Duodenal mucosa (tissue), 2 donors: ENCODE measurements around the gene PLXNC1.

ENCODE experiments used
- H3K27ac ChIP-seq: one replicate; pipeline ENCODE4 v1.7.0; 2013; ENCODE audit warnings: low read depth, low read length
- H3K27me3 ChIP-seq, 2 donors: one replicate each; pipeline ENCODE4 v1.7.0; 2013; ENCODE audit warnings: low read length in 2 of 2, control low read depth in 1 of 2; ENCODE audit not compliant: insufficient read depth in 2 of 2, control insufficient read depth in 1 of 2
- H3K36me3 ChIP-seq, 2 donors: one replicate each; pipeline ENCODE4 v1.7.0; 2013; ENCODE audit warnings: low read length in 2 of 2, control low read depth in 1 of 2; ENCODE audit not compliant: insufficient read depth in 2 of 2, control insufficient read depth in 1 of 2
- H3K4me1 ChIP-seq, 2 donors: one replicate each; pipeline ENCODE4 v1.7.0; 2013; ENCODE audit warnings: low read length in 2 of 2, control low read depth in 1 of 2; ENCODE audit not compliant: insufficient read depth in 2 of 2, control insufficient read depth in 1 of 2
- H3K4me3 ChIP-seq, 2 donors: one replicate each; pipeline ENCODE4 v1.7.0; 2013; ENCODE audit warnings: low read length in 2 of 2, low read depth in 1 of 2
- H3K9ac ChIP-seq, 2 donors: one replicate each; pipeline ENCODE4 v1.7.0; 2013; ENCODE audit warnings: low read length in 2 of 2, low read depth in 1 of 2
- H3K9me3 ChIP-seq, 2 donors: one replicate each; pipeline ENCODE4 v1.7.0; 2013; ENCODE audit warnings: low read length in 2 of 2, control low read depth in 1 of 2; ENCODE audit not compliant: control insufficient read depth in 1 of 2

The PLXNC1 gene

GRCh38 chr12:94320109-94320508 is 171.7 kb downstream of the PLXNC1 start:
- H3K4me1 ChIP-seq = no peaks in the 10 kb centered on the region
- no peaks in the 10 kb centered on the region for H3K27me3 ChIP-seq
- H3K36me3 ChIP-seq = peaks cover 10 to 20% of the 10 kb centered on the region in 2 donors
- H3K9me3 ChIP-seq = peaks cover 18 to 37% of the 10 kb centered on the region in 2 donors
- no peak overlapping the region for H3K27ac ChIP-seq
- no peak overlapping the region for H3K9ac ChIP-seq
- H3K4me3 ChIP-seq = no peak overlapping the region

GRCh38 chr12:94322346-94322745 is 174.0 kb downstream of the PLXNC1 start:
- Histone ChIP-seq H3K27ac (no peak overlapping the region), H3K27me3 (no peaks in the 10 kb centered on the region), H3K4me1 (no peaks in the 10 kb centered on the region), H3K4me3 (no peak overlapping the region), H3K36me3 (peaks cover 10 to 20% of the 10 kb centered on the region in 2 donors), H3K9me3 (peaks cover 18 to 33% of the 10 kb centered on the region in 2 donors), H3K9ac (no peak overlapping the region)

- Histone ChIP-seq H3K4me1 (no peaks in the 10 kb centered on the region), H3K9me3 (peaks cover 4 to 5% of the 10 kb centered on the region in 2 donors), H3K4me3 (no peak overlapping the region), H3K27me3 (no peaks in the 10 kb centered on the region), H3K27ac (no peak overlapping the region), H3K36me3 (peaks cover 6 to 19% of the 10 kb centered on the region in 2 donors), H3K9ac (no peak overlapping the region)
These were observed 177.9 kb downstream of the PLXNC1 start for GRCh38 chr12:94326234-94326633.

- no peak overlapping the region for H3K4me3 ChIP-seq
- no peak overlapping the region for H3K27ac ChIP-seq
- H3K36me3 ChIP-seq = peaks cover 6 to 14% of the 10 kb centered on the region in 2 donors
These were observed 178.3 kb downstream of the PLXNC1 start for GRCh38 chr12:94326727-94327126.

DNA sequence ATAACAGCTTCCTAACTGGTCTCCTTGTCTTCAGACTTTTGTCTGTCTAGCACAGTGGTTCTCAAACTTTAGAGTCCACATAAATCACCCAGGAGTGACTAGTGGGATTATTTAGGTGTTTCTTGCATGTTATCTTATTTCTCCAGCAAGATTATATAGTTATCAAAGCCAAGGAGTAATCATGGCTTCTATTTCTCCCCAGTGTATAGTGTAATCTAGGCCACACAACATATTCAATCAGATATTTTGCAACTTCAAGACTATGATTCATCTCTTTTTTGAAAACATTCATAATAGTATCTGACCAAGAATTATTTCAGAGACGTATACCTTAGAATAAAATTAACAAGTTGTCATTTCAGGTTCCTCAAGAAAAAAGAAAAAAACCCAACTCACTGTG is 179.4 kb downstream of the PLXNC1 start:
- H3K9me3 ChIP-seq = no peaks in the 10 kb centered on the region
- H3K27me3 ChIP-seq = no peaks in the 10 kb centered on the region
- H3K36me3 ChIP-seq = peaks cover 6 to 8% of the 10 kb centered on the region in 2 donors
- no peaks in the 10 kb centered on the region for H3K4me1 ChIP-seq
- H3K4me3 ChIP-seq = no peak overlapping the region
- H3K9ac ChIP-seq = no peak overlapping the region
- H3K27ac ChIP-seq = no peak overlapping the region

More at GRCh38 chr12:94326727-94327126, 178.3 kb downstream of the PLXNC1 start:
- Histone ChIP-seq H3K27me3 (no peaks in the 10 kb centered on the region), H3K9me3 (no peaks in the 10 kb centered on the region), H3K4me1 (no peaks in the 10 kb centered on the region), H3K9ac (no peak overlapping the region)

- no peak overlapping the region for H3K9ac ChIP-seq
These were observed 181.0 kb downstream of the PLXNC1 start for GRCh38 chr12:94329366-94329765.

GRCh38 chr12:94333396-94333795 is 185.0 kb downstream of the PLXNC1 start:
- Histone ChIP-seq H3K4me3 (no peak overlapping the region), H3K27ac (no peak overlapping the region), H3K9ac (no peak overlapping the region), H3K36me3 (no peaks in the 10 kb centered on the region), H3K9me3 (no peaks in the 10 kb centered on the region), H3K4me1 (no peaks in the 10 kb centered on the region), H3K27me3 (no peaks in the 10 kb centered on the region)

More at GRCh38 chr12:94329366-94329765, 181.0 kb downstream of the PLXNC1 start:
- Histone ChIP-seq H3K27me3 (no peaks in the 10 kb centered on the region), H3K4me3 (no peak overlapping the region), H3K4me1 (no peaks in the 10 kb centered on the region), H3K27ac (no peak overlapping the region), H3K9me3 (no peaks in the 10 kb centered on the region), H3K36me3 (no peaks in the 10 kb centered on the region)

- Histone ChIP-seq H3K9ac (no peak overlapping the region), H3K36me3 (no peaks in the 10 kb centered on the region), H3K4me3 (no peak overlapping the region), H3K4me1 (peaks cover 0 to 3% of the 10 kb centered on the region in 2 donors), H3K27me3 (no peaks in the 10 kb centered on the region), H3K9me3 (no peaks in the 10 kb centered on the region), H3K27ac (no peak overlapping the region)
These were observed 188.0 kb downstream of the PLXNC1 start for GRCh38 chr12:94336211-94336925.

DNA sequence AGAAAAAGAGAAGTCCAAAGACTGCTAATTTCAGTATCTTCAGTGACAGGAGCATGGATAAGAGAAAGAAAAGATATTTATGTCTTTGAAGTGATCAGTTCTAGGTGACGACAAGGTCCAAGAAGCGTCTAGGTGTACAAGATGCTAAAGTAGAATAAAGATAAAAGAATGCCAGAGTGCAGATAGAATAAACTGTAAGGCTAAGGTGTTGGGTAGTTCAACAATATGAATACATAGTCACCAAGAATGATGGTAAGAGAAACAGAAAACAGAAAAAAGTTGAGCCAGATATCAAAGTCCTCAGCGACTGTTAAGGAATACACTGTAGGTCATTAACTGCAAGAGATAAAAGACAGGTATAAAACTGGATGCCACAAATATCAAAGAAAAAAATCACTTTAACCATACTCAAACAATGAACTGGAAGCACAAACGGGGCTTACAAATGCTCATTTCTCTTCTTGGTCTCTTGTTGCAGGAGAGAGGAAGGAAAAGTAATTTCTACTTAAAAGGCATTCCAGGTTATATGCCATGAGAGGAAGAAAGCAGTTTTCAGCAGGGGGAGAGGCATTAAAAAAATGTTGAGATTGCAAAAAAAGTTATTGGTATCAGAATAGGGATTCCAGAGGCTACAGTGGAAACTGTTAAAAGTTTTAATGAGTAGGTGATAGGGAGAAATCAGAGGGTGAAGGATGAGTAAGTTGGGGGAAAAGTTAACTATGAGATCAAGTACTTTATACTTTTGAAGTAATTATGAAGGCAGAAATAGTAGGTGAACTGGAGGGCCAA is 189.8 kb downstream of the PLXNC1 start:
- Histone ChIP-seq H3K9ac (no peak overlapping the region), H3K36me3 (no peaks in the 10 kb centered on the region)

DNA sequence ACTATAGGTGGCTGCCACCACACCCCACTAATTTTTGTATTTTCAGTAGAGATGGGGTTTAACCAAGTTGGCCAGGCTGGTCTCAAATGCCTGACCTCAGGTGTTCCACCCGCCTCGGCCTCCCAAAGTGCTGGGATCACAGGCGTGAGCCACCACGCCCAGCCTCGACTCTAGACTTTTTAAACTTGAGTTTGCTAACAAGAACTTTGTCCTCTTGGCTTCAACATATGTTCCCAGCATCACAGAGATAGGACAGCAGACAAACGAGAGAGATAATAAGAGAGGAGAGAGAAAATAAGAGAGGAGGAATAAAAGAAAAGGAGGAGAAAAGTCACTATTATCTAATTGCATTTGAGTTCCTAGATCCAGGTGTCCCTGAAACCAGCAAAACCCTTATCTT is 192.2 kb downstream of the PLXNC1 start:
- Histone ChIP-seq H3K4me1 (peaks cover 0 to 3% of the 10 kb centered on the region in 2 donors), H3K27ac (no peak overlapping the region), H3K27me3 (no peaks in the 10 kb centered on the region), H3K4me3 (no peak overlapping the region), H3K9me3 (no peaks in the 10 kb centered on the region), H3K9ac (no peak overlapping the region), H3K36me3 (no peaks in the 10 kb centered on the region)

More for the DNA sequence above, 189.8 kb downstream of the PLXNC1 start:
- Histone ChIP-seq H3K27me3 (no peaks in the 10 kb centered on the region), H3K9me3 (no peaks in the 10 kb centered on the region), H3K27ac (no peak overlapping the region), H3K4me3 (no peak overlapping the region), H3K4me1 (peaks cover 0 to 3% of the 10 kb centered on the region in 2 donors)
